ENCODE measurements around the gene MSTO1.
"Not testable (repeated sequence)": the region's sequence is repeated elsewhere in the genome, so short reads cannot be mapped to it uniquely, and the experiment has no call there.

Gene MSTO1

GRCh38 chr1:155652951-155653350 lies 42.9 kb downstream of the MSTO1 start:
- TF ChIP-seq CTCF (conservative IDR thresholded peaks at IDR 0.05) (no peak), ZFX (IDR thresholded peaks at IDR 0.05) (no peak)
- H3K27ac ChIP-seq, result no peak overlapping the region

GRCh38 chr1:155657463-155657862 lies 47.4 kb downstream of the MSTO1 start:
- TF ChIP-seq CTCF (conservative IDR thresholded peaks at IDR 0.05) (no peak), ZFX (IDR thresholded peaks at IDR 0.05) (no peak)
- no peak overlapping the region for H3K27ac ChIP-seq

DNA sequence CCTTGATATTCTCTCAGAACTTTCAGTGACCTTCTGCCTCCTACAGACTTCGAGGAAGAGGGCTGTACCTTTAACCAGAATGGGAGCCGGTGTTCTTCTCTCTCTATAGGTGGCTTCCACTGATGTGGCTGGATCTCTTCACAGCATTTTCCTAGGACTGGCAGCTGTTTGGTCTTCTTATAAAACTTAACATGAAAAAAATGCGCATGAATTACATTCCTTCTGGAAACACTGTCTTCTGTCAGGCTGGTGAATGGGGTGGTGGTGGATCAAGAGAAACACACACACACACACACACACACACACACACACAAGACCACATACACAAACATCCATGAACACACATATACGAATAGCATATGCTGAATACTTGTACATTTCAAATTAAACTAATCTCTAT lies 51.2 kb downstream of the MSTO1 start:
- H3K27ac ChIP-seq, result not testable (repeated sequence)
